Omental fat pad (tissue), 4 donors: ENCODE measurements around the gene TFEB. TPM values are rescaled to one million over a fixed set of nuclear protein-coding genes. Genes with fewer than 3 reads are reported as not detected.

ENCODE experiments used
- ATAC-seq: fragments of 150-250 bp; one replicate; pipeline ENCODE4 v1.9.1; 2016; ENCODE audit warnings: mild to moderate bottlenecking, moderate library complexity; ENCODE audit not compliant: low FRiP score
- DNase-seq: peaks from one replicate; pipeline ENCODE4 v3.0.0-alpha.2; 2019; ENCODE audit warnings: low spot score
- total RNA-seq, 4 donors: library from RNA; depleted of rRNA; stranded (reverse); fragments of >200 nt; gene quantifications; one replicate each; pipeline ENCODE4 v1.1.0, GENCODE V29; 2016
- TF ChIP-seq, protein P1 (sequence below), 3 donors: fragments of 450-650 bp; IDR thresholded peaks; one replicate each; pipeline ENCODE4 v1.5.1; 2016 to 2017; ENCODE audit warnings: antibody characterized with exemption in 3 of 3, mild to moderate bottlenecking in 3 of 3, moderate library complexity in 2 of 3

The TFEB gene
- total RNA-seq, 4 donors from 2014 or later = 7.1 to 24.4 (median 14.5) TPM

- peak; percentile 6 for ATAC-seq
- no peak for DNase-seq
- TF ChIP-seq, protein P1, sequence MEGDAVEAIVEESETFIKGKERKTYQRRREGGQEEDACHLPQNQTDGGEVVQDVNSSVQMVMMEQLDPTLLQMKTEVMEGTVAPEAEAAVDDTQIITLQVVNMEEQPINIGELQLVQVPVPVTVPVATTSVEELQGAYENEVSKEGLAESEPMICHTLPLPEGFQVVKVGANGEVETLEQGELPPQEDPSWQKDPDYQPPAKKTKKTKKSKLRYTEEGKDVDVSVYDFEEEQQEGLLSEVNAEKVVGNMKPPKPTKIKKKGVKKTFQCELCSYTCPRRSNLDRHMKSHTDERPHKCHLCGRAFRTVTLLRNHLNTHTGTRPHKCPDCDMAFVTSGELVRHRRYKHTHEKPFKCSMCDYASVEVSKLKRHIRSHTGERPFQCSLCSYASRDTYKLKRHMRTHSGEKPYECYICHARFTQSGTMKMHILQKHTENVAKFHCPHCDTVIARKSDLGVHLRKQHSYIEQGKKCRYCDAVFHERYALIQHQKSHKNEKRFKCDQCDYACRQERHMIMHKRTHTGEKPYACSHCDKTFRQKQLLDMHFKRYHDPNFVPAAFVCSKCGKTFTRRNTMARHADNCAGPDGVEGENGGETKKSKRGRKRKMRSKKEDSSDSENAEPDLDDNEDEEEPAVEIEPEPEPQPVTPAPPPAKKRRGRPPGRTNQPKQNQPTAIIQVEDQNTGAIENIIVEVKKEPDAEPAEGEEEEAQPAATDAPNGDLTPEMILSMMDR (IDR thresholded peaks at IDR 0.05) = no peak
Measured at GRCh38 chr6:41638935-41639808, 96.2 kb downstream of the TFEB start.

DNA sequence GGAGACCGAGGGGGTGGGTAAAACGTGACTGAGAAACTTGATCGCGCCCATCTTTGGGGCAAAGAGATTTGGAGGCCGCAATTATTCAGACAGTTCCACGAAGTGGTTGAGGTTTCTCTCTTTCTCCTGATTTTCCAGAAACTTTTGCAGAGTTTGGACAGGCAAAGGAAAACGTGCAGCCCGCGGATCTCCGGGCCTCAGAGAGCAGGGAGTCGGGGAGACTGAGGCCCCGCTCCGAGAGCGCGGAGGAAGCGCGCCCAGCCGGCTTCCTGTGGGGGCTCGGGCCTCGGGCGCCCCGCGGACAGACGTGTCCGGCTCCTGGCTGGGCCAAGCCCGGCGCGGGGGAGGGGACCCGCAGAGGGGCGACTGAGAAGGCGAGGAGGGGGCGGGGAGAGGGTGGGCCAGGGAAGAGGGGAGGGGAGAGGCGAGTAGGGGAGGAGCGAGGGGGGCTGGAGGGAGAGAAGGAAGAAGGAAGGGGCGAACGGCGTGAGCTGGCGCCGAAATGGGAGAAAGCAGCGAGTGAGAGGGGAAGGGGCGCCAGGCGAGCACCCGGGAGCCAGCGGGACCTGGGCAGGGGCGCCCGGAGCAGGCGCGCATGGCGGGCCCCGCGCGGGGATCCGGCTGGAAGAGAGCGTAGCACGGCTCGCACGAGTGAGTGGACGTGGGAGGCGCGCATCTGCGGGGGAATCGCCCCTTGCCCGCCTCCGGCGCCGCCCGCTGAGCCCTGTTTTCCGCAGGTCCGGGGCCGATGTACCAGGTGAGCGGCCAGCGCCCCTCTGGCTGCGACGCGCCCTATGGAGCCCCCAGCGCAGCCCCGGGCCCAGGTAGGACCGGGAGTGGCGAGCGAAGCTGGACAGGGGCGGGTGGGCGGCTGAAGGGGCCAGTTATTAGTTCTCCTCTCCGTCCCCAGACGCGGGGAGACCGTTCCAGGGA, 97.1 kb downstream of the TFEB start, which contains the start of gene MDFI:
Gene MDFI (plus strand): TSS at position 467 of the 933 bp plus-strand sequence. CDS start 282 bp downstream, at position 749.
- ATAC-seq (peak; percentile 4), DNase-seq (no peak)
- TF ChIP-seq, protein P1 (IDR thresholded peaks at IDR 0.05) = no peak

DNA sequence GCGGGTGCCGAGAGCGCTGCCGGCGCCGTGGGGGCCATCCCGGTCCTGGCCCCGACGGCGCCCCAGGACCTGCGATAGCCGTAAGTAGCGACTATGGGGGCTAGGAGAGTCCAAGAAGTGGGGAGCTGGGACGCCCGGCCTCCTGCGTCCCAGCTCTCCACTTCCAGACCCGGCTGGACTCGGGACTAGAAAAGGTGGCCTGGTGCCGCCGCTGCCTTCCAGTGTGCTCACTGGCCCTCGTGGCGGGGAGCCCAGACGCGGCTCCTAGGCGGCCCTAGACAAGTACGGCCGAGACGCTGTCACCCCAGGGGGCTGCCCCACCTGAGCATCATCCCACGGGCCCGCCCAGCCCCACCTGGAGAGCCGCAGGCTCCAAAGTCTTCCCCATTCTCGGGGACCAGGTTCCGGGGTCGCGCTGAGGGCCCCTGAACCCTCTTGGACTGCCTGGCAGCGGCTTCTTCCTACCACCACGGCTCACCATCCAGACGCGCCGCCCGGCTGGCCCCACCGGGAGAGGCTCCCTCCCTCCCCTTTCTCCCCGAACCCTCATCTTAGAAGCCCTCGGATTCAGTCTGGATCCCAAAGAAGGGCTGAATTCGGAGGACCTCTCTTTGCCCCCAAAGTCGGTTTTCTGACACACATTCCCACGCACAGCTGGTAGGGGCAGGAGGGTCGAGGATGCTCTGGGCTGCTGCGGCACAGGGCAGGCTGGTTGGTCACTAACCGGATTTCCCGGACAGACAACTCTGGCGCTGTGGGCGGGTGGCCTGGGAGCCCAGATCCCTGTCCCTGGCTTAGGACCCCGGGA, 98.0 kb downstream of the TFEB start:
- ATAC-seq (no peak), DNase-seq (no peak)
- TF ChIP-seq, protein P1 (IDR thresholded peaks at IDR 0.05) = no peak

DNA sequence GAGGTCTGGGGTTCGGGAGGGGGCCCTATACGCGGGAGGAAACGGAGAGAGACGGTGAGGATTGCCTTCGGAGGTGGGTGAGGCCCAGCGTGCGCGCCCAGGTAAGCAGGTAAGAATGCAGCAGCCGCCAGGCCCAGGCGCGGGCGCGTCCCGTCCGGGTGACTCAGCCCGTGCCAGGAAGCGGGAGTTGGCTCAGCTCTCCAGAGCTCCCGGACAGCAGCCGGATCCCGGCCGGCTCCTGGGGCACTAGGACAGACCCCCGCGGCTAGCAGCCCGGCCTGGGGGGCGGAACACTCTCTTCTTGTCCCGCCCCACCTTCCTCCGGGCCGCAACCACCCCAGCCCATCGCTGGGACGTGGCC, 98.6 kb downstream of the TFEB start:
- peak; percentile 60 for ATAC-seq
- TF ChIP-seq, protein P1 (IDR thresholded peaks at IDR 0.05) = no peak
- DNase-seq = no peak

- TF ChIP-seq, protein P1 (IDR thresholded peaks at IDR 0.05) = no peak
- DNase-seq (no peak), ATAC-seq (no peak)
Measured at GRCh38 chr6:41635365-41635764, 100.0 kb downstream of the TFEB start.

- TF ChIP-seq, protein P1 (IDR thresholded peaks at IDR 0.05) = no peak
- no peak for DNase-seq
- no peak for ATAC-seq
Measured at GRCh38 chr6:41634657-41635056, 100.8 kb downstream of the TFEB start.
